Glutamatergic neuron (in vitro differentiated cells): Measurements from ENCODE around the gene KIAA0930. TPM values are rescaled to one million over a fixed set of nuclear protein-coding genes. Genes with fewer than 3 reads are reported as not detected.
"Not testable (repeated sequence)": the region's sequence is repeated elsewhere in the genome, so short reads cannot be mapped to it uniquely, and the experiment has no call there.

Source experiments
- DNase-seq: peaks from one replicate; pipeline ENCODE4 v3.0.0; 2022
- H3K27ac Mint-ChIP-seq: one replicate; pipeline ENCODE4 v1.8.0; 2020; ENCODE audit warnings: mild to moderate bottlenecking, mixed read lengths, inconsistent platforms; ENCODE audit not compliant: unreplicated experiment
- H3K27me3 Mint-ChIP-seq: one replicate; pipeline ENCODE4 v1.8.0; 2020; ENCODE audit warnings: mild to moderate bottlenecking, moderate library complexity, mixed read lengths, inconsistent platforms; ENCODE audit not compliant: unreplicated experiment
- H3K36me3 Mint-ChIP-seq: one replicate; pipeline ENCODE4 v1.8.0; 2020; ENCODE audit warnings: mild to moderate bottlenecking, mixed read lengths, inconsistent platforms; ENCODE audit not compliant: unreplicated experiment
- H3K4me1 Mint-ChIP-seq: one replicate; pipeline ENCODE4 v1.8.0; 2020; ENCODE audit warnings: mild to moderate bottlenecking, low read depth, mixed read lengths, inconsistent platforms; ENCODE audit not compliant: unreplicated experiment
- H3K4me3 Mint-ChIP-seq: one replicate; pipeline ENCODE4 v1.8.0; 2020; ENCODE audit warnings: mild to moderate bottlenecking, mixed read lengths, inconsistent platforms; ENCODE audit not compliant: unreplicated experiment
- H3K9me3 Mint-ChIP-seq: one replicate; pipeline ENCODE4 v1.8.0; 2020; ENCODE audit warnings: mild to moderate bottlenecking, moderate library complexity, mixed read lengths, inconsistent platforms; ENCODE audit not compliant: unreplicated experiment
- total RNA-seq: library from RNA; stranded (reverse); fragmentation: NEBNext Ultra II Directional; extraction: Animal tissue kit (Norgen Biotek cat#: 25700); gene quantifications from one replicate; pipeline ENCODE4 v1.2.1, GENCODE V29; 2021; ENCODE audit not compliant: unreplicated experiment
- TF ChIP-seq, protein P1 (sequence below): fragments of 200-600 bp; sonication (generic); IDR thresholded peaks from one replicate; pipeline ENCODE4 v1.5.0; 2021; ENCODE audit not compliant: partially characterized antibody, unreplicated experiment

The KIAA0930 gene
- total RNA-seq, 1 donor from 2014 or later: 170 TPM

GRCh38 chr22:45262931-45263462 lies 22.3 kb upstream of the KIAA0930 start:
- no peak overlapping the region for H3K4me3 Mint-ChIP-seq
- no peak for DNase-seq
- H3K36me3 Mint-ChIP-seq: no peaks in the 10 kb centered on the region
- H3K27me3 Mint-ChIP-seq: peaks cover 11% of the 10 kb centered on the region
- H3K9me3 Mint-ChIP-seq: peaks cover 3% of the 10 kb centered on the region
- peaks cover 8% of the 10 kb centered on the region for H3K4me1 Mint-ChIP-seq
- peak overlapping the region; percentile 73 for H3K27ac Mint-ChIP-seq
- TF ChIP-seq, protein P1, sequence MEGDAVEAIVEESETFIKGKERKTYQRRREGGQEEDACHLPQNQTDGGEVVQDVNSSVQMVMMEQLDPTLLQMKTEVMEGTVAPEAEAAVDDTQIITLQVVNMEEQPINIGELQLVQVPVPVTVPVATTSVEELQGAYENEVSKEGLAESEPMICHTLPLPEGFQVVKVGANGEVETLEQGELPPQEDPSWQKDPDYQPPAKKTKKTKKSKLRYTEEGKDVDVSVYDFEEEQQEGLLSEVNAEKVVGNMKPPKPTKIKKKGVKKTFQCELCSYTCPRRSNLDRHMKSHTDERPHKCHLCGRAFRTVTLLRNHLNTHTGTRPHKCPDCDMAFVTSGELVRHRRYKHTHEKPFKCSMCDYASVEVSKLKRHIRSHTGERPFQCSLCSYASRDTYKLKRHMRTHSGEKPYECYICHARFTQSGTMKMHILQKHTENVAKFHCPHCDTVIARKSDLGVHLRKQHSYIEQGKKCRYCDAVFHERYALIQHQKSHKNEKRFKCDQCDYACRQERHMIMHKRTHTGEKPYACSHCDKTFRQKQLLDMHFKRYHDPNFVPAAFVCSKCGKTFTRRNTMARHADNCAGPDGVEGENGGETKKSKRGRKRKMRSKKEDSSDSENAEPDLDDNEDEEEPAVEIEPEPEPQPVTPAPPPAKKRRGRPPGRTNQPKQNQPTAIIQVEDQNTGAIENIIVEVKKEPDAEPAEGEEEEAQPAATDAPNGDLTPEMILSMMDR: no peak

- Mint-ChIP-seq H3K27ac (peak overlapping the region; percentile 13), H3K36me3 (no peaks in the 10 kb centered on the region), H3K4me3 (peak overlapping the region; percentile 26), H3K9me3 (peaks cover 7% of the 10 kb centered on the region), H3K4me1 (peaks cover 8% of the 10 kb centered on the region), H3K27me3 (peaks cover 11% of the 10 kb centered on the region)
- TF ChIP-seq, protein P1: no peak
- no peak for DNase-seq
Measured at GRCh38 chr22:45262195-45262930, 21.7 kb upstream of the KIAA0930 start.

GRCh38 chr22:45261407-45262088 lies 20.9 kb upstream of the KIAA0930 start:
- DNase-seq: no peak
- Mint-ChIP-seq H3K9me3 (peaks cover 7% of the 10 kb centered on the region), H3K27me3 (peaks cover 11% of the 10 kb centered on the region), H3K4me1 (peaks cover 8% of the 10 kb centered on the region), H3K4me3 (no peak overlapping the region), H3K36me3 (no peaks in the 10 kb centered on the region), H3K27ac (peak overlapping the region; percentile 28)
- TF ChIP-seq, protein P1: no peak

DNA sequence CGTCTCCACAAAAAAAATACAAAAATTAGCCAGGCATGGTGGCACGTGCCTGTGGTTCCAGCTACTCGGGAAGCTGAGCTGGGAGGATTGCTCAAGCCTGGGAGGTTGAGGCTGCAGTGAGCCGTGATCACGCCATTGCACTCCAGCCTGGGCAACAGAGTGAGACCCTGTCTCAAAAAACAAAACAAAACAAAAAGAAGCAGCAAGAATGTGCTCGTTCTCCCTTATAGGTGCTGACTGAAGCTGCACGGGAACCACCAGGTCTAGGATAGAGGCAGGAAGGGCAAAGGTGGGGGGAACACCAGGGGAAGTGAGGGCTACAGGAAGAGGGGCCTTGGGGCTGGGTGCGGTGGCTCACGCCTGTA lies 19.7 kb upstream of the KIAA0930 start:
- H3K36me3 Mint-ChIP-seq, DNase-seq, H3K4me1 Mint-ChIP-seq, H3K4me3 Mint-ChIP-seq, H3K27ac Mint-ChIP-seq: not testable (repeated sequence)
- Mint-ChIP-seq H3K27me3 (peaks cover 11% of the 10 kb centered on the region), H3K9me3 (peaks cover 11% of the 10 kb centered on the region)

DNA sequence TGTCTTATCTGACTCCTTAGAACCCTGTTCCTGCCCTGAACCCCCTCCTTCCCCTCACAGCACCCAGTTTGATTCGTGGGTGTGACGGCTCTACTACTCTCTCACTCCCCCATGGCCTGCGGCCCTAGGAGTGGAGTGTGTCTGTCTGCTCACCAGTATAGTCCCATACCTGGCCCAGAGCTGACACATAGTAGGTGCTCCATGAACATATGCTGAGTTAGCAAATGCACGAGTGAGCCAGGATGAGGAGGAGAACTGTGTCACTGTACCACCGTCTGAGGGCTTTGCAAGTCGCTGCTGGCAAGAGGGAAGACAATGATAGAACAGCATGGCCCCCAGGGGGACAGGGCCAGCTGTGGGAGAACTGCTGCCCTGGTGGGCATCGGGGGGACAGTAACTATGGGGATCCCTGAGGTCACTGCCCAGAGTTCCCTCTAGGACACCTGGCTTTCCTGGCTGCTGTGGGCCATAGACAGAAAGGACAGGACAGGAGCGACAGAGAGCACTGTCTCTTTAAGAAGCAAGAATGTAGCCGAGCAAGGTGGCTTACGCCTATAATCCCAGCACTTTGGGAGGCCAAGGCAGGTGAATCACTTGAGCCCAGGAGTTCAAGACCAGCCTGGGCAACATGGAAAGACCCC lies 19.2 kb upstream of the KIAA0930 start:
- Mint-ChIP-seq H3K9me3 (peaks cover 13% of the 10 kb centered on the region), H3K4me1 (peaks cover 8% of the 10 kb centered on the region), H3K27ac (no peak overlapping the region), H3K27me3 (peaks cover 11% of the 10 kb centered on the region), H3K36me3 (peaks cover 5% of the 10 kb centered on the region), H3K4me3 (no peak overlapping the region)
- DNase-seq: no peak
- TF ChIP-seq, protein P1: no peak

GRCh38 chr22:45257941-45258340 lies 17.2 kb upstream of the KIAA0930 start:
- H3K4me3 Mint-ChIP-seq, H3K27me3 Mint-ChIP-seq, H3K36me3 Mint-ChIP-seq, H3K4me1 Mint-ChIP-seq, H3K27ac Mint-ChIP-seq, DNase-seq: not testable (repeated sequence)
- peaks cover 14% of the 10 kb centered on the region for H3K9me3 Mint-ChIP-seq
